CD4-positive, CD25-positive, alpha-beta regulatory T cell (primary cell): ENCODE results near the gene TAX1BP1. TPM values are rescaled to one million over a fixed set of nuclear protein-coding genes. Genes with fewer than 3 reads are reported as not detected.
A peak's percentile ranks its signal among the peaks of the same experiment; 100 is the strongest.

Experiments used
- ATAC-seq, 2 donors: fragments of 150-1000 bp; cut with Tn5 transposase; one replicate each; pipeline ENCODE4 v1.10.0; 2021; ENCODE audit warnings: low read depth in 2 of 2, moderate number of reproducible peaks in 2 of 2, moderate library complexity in 1 of 2
- DNase-seq, 3 donors: peaks; one replicate each; pipeline versions ENCODE4 v3.0.0 to v3.0.0-alpha.2; 2012 to 2022; ENCODE audit warnings: mixed read lengths in 1 of 3
- H3K27ac ChIP-seq: one replicate; pipeline ENCODE4 v1.7.0; 2013; ENCODE audit warnings: mild to moderate bottlenecking, low read length; ENCODE audit not compliant: insufficient read depth, poor library complexity, severe bottlenecking
- H3K27me3 ChIP-seq: one replicate; pipeline ENCODE4 v1.7.0; 2013; ENCODE audit warnings: low read length; ENCODE audit not compliant: control insufficient read depth, insufficient read depth
- H3K36me3 ChIP-seq: one replicate; pipeline ENCODE4 v1.7.0; 2013; ENCODE audit warnings: mild to moderate bottlenecking, low read length, moderate library complexity; ENCODE audit not compliant: control insufficient read depth, insufficient read depth
- H3K4me1 ChIP-seq: 2 replicates; pipeline ENCODE4 v1.7.0; 2013; ENCODE audit warnings: mild to moderate bottlenecking, low read length; ENCODE audit not compliant: insufficient read depth, control insufficient read depth, poor library complexity, severe bottlenecking
- H3K4me3 ChIP-seq: one replicate; pipeline ENCODE4 v1.7.0; 2013; ENCODE audit warnings: low read depth, mild to moderate bottlenecking, low read length, moderate library complexity
- H3K9me3 ChIP-seq, 2 experiments: 1 replicate in 1 of 2; 2 replicates in 1 of 2; pipeline ENCODE4 v1.7.0; 2013; ENCODE audit warnings: low read length in 2 of 2, mild to moderate bottlenecking in 1 of 2, moderate library complexity in 1 of 2; ENCODE audit not compliant: control insufficient read depth in 2 of 2
- H3K27ac Mint-ChIP-seq, 3 donors: one replicate each; pipeline ENCODE4 v1.8.0; 2020 to 2022; ENCODE audit warnings: mild to moderate bottlenecking in 3 of 3, mixed read lengths in 3 of 3, moderate library complexity in 2 of 3
- H3K27me3 Mint-ChIP-seq: one replicate; pipeline ENCODE4 v1.8.0; 2022; ENCODE audit warnings: mild to moderate bottlenecking, mixed read lengths
- H3K36me3 Mint-ChIP-seq: one replicate; pipeline ENCODE4 v1.8.0; 2020; ENCODE audit warnings: mixed read lengths
- H3K4me1 Mint-ChIP-seq, 4 donors: one replicate each; pipeline ENCODE4 v1.8.0; 2020 to 2022; ENCODE audit warnings: mixed read lengths in 4 of 4, mild to moderate bottlenecking in 1 of 4
- H3K4me3 Mint-ChIP-seq, 4 donors: one replicate each; pipeline ENCODE4 v1.8.0; 2020 to 2022; ENCODE audit warnings: mild to moderate bottlenecking in 4 of 4, mixed read lengths in 4 of 4, moderate library complexity in 3 of 4
- H3K9me3 Mint-ChIP-seq, 7 donors: one replicate each; pipeline ENCODE4 v1.8.0; 2020 to 2022; ENCODE audit warnings: mixed read lengths in 7 of 7, mild to moderate bottlenecking in 3 of 7, moderate library complexity in 2 of 7
- polyA plus RNA-seq, 4 donors: library from polyadenylated mRNA; unstranded; fragments of 300-500 nt; fragmentation: Illumina TruSeq; gene quantifications; one replicate each; pipeline ENCODE4 v1.2.3, GENCODE V29; 2021
- total RNA-seq: library from RNA; stranded (reverse); gene quantifications from one replicate; pipeline ENCODE4 v1.2.3, GENCODE V29; 2022

Gene TAX1BP1
- total and polyA plus RNA-seq, 5 donors from 2014 or later = 107 to 159 (median 130) TPM

- H3K27me3 Mint-ChIP-seq = peaks cover 22% of the 10 kb centered on the region
- Histone ChIP-seq H3K4me3 (no peak overlapping the region), H3K27ac (no peak overlapping the region), H3K27me3 (peaks cover 8% of the 10 kb centered on the region), H3K36me3 (no peaks in the 10 kb centered on the region), H3K4me1 (no peaks in the 10 kb centered on the region), H3K9me3 (no peaks in the 10 kb centered on the region)
- H3K4me1 Mint-ChIP-seq = no peaks in the 10 kb centered on the region
- H3K4me3 Mint-ChIP-seq = no peak overlapping the region
- ATAC-seq = no peak
- no peak for DNase-seq
- no peak overlapping the region for H3K27ac Mint-ChIP-seq
- H3K36me3 Mint-ChIP-seq = no peaks in the 10 kb centered on the region
- H3K9me3 Mint-ChIP-seq = no peaks in the 10 kb centered on the region
Observed at GRCh38 chr7:27704422-27705199, 35.4 kb upstream of the TAX1BP1 start.

DNA sequence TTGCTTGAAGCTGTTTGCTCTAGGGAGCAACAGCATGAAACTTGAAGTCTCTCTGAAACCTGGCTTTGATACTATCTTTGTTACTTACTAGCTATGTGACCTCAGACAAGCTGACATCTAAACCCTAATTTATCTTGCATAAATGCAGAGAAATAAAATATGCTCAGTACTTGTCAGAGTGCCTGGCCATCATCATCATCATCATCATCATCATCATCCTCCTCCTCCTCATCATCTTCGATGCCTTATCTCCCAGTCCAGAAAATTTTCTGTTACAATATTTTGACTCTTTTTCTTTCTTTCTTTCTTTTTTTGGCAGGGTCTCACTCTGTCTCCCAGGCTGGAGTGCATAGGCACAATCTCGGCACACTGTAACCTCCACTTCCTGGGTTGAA lies 34.8 kb upstream of the TAX1BP1 start:
- no peaks in the 10 kb centered on the region for H3K9me3 Mint-ChIP-seq
- no peaks in the 10 kb centered on the region for H3K36me3 ChIP-seq
- no peaks in the 10 kb centered on the region for H3K4me1 ChIP-seq
- H3K9me3 ChIP-seq = no peaks in the 10 kb centered on the region
- H3K4me3 ChIP-seq = no peak overlapping the region
- no peak overlapping the region for H3K27ac Mint-ChIP-seq
- no peaks in the 10 kb centered on the region for H3K4me1 Mint-ChIP-seq
- H3K27ac ChIP-seq = no peak overlapping the region
- H3K4me3 Mint-ChIP-seq = no peak overlapping the region
- peaks cover 22% of the 10 kb centered on the region for H3K27me3 Mint-ChIP-seq
- H3K36me3 Mint-ChIP-seq = no peaks in the 10 kb centered on the region
- DNase-seq (no peak), ATAC-seq (no peak)
- peaks cover 8% of the 10 kb centered on the region for H3K27me3 ChIP-seq

DNA sequence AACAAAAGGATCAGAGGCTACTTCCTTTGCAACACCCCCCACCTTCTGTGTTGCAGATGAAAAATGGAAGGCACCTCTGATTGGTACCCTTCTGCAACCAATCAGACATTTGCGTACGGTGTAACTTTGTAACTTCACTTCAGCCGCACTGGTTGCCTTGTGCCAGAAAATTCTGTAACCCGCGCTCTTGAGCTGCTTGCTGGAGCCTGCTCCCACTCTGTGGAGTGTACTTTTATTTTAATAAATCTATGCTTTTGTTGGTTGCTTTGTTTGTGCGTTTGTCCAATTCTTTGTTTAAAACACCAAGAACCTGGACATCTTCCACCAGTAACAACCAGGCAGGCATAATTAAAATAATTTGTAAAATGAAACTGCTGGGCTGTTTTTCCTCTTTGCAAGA lies 31.5 kb upstream of the TAX1BP1 start:
- Histone ChIP-seq H3K4me3 (no peak overlapping the region), H3K27ac (no peak overlapping the region), H3K27me3 (peaks cover 6% of the 10 kb centered on the region), H3K36me3 (no peaks in the 10 kb centered on the region), H3K9me3 (no peaks in the 10 kb centered on the region), H3K4me1 (no peaks in the 10 kb centered on the region)
- Mint-ChIP-seq H3K4me1 (no peaks in the 10 kb centered on the region), H3K36me3 (no peaks in the 10 kb centered on the region), H3K27me3 (peaks cover 11% of the 10 kb centered on the region), H3K27ac (no peak overlapping the region), H3K4me3 (no peak overlapping the region), H3K9me3 (no peaks in the 10 kb centered on the region)
- DNase-seq (no peak), ATAC-seq (no peak)

DNA sequence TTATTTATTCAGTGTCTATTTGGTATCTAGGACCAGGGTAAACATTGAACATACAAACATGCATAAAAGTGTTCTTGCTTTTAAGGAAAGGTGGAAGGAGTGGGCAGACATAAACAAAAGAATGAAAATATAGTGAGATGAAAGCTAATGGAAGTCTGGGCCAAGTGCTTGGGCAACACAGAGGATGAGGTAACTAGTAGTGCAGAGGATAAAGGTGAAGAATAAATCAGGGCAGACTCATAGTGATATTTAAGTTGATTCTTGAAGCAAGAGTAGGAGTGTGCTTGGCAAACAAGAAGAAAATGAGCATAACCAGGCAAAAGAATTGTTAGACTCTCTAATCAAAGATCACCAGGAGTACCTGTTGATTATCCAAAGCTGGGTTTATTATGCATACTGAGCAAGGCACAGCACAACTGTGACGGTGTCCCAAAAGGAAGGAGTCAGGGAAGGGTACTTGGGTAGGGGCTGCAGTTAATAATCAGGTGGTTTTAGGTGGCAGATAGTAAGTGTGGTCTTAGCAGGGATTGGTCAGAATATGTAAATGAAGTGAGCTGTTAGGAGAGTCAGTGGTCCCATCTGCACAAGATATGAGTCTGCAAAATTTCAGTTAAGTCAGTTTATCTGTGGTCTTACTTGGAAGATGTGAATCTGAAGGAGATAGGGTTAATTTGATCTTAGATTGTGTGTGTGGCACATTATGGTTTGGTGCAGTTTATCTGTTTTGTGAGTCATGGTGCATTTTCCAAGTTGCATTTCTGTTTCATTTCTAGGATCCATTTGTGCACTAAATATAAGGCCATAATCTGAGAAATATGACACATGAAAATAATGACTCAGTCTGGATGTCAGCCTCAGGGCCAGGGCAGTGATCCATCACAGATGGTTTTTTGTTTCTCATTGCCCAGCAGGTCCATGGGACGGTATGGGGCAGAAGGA lies 30.6 kb upstream of the TAX1BP1 start:
- no peaks in the 10 kb centered on the region for H3K4me1 ChIP-seq
- no peak overlapping the region for H3K27ac ChIP-seq
- H3K36me3 ChIP-seq = no peaks in the 10 kb centered on the region
- no peak overlapping the region for H3K4me3 ChIP-seq
- H3K9me3 Mint-ChIP-seq = no peaks in the 10 kb centered on the region
- peaks cover 4% of the 10 kb centered on the region for H3K27me3 ChIP-seq
- H3K36me3 Mint-ChIP-seq = no peaks in the 10 kb centered on the region
- ATAC-seq (no peak), DNase-seq (no peak)
- H3K9me3 ChIP-seq = no peaks in the 10 kb centered on the region
- peaks cover 16% of the 10 kb centered on the region for H3K27me3 Mint-ChIP-seq
- H3K4me1 Mint-ChIP-seq = no peaks in the 10 kb centered on the region
- peak overlapping the region in 1 of 3 donors; percentile 4 for H3K27ac Mint-ChIP-seq
- H3K4me3 Mint-ChIP-seq = no peak overlapping the region

- Mint-ChIP-seq H3K4me3 (no peak overlapping the region), H3K27ac (no peak overlapping the region), H3K27me3 (peaks cover 23% of the 10 kb centered on the region), H3K4me1 (no peaks in the 10 kb centered on the region), H3K9me3 (no peaks in the 10 kb centered on the region), H3K36me3 (no peaks in the 10 kb centered on the region)
- ATAC-seq = no peak
- Histone ChIP-seq H3K9me3 (no peaks in the 10 kb centered on the region), H3K27ac (no peak overlapping the region), H3K27me3 (peaks cover 9% of the 10 kb centered on the region), H3K4me3 (no peak overlapping the region), H3K4me1 (no peaks in the 10 kb centered on the region), H3K36me3 (no peaks in the 10 kb centered on the region)
- DNase-seq = no peak
Observed at GRCh38 chr7:27712217-27712616, 27.7 kb upstream of the TAX1BP1 start.

GRCh38 chr7:27714831-27715444 lies 25.0 kb upstream of the TAX1BP1 start:
- no peaks in the 10 kb centered on the region for H3K4me1 ChIP-seq
- Mint-ChIP-seq H3K27ac (no peak overlapping the region), H3K4me1 (no peaks in the 10 kb centered on the region), H3K4me3 (no peak overlapping the region), H3K27me3 (peaks cover 23% of the 10 kb centered on the region), H3K9me3 (no peaks in the 10 kb centered on the region), H3K36me3 (no peaks in the 10 kb centered on the region)
- peaks cover 15% of the 10 kb centered on the region for H3K27me3 ChIP-seq
- DNase-seq (no peak), ATAC-seq (no peak)
- H3K4me3 ChIP-seq = no peak overlapping the region
- H3K9me3 ChIP-seq = no peaks in the 10 kb centered on the region
- H3K36me3 ChIP-seq = no peaks in the 10 kb centered on the region
- H3K27ac ChIP-seq = no peak overlapping the region

GRCh38 chr7:27723085-27723484 lies 16.9 kb upstream of the TAX1BP1 start:
- Histone ChIP-seq H3K9me3 (no peaks in the 10 kb centered on the region), H3K4me1 (no peaks in the 10 kb centered on the region), H3K36me3 (no peaks in the 10 kb centered on the region), H3K27me3 (peaks cover 6% of the 10 kb centered on the region), H3K4me3 (no peak overlapping the region), H3K27ac (no peak overlapping the region)
- no peaks in the 10 kb centered on the region for H3K4me1 Mint-ChIP-seq
- no peak overlapping the region for H3K4me3 Mint-ChIP-seq
- H3K27me3 Mint-ChIP-seq = peaks cover 5% of the 10 kb centered on the region
- ATAC-seq = no peak
- H3K27ac Mint-ChIP-seq = no peak overlapping the region
- H3K9me3 Mint-ChIP-seq = no peaks in the 10 kb centered on the region
- DNase-seq = peak in 1 of 3 donors; percentile 9
- no peaks in the 10 kb centered on the region for H3K36me3 Mint-ChIP-seq
